ENCODE data around the gene NRF1. TPM values are rescaled to one million over a fixed set of nuclear protein-coding genes. Genes with fewer than 3 reads are reported as not detected.

The NRF1 gene
- total and polyA plus RNA-seq, 10 of the 15 experiments (the other 5 are each of a cell fraction or from before 2014, with no cell fraction given) = 3.5 to 23.1 (median 13.5) TPM

GRCh38 chr7:129769400-129769774, 157.9 kb downstream of the NRF1 start (continued):
- TF ChIP-seq E2F4 (IDR thresholded peaks at IDR 0.05; ENCODE audit: low read depth, low read length) (no peak), BCL11A (IDR thresholded peaks at IDR 0.05; ENCODE audit: low read depth, low read length) (no peak), ZNF687 (IDR thresholded peaks at IDR 0.05) (no peak), ASH2L (IDR thresholded peaks at IDR 0.05; ENCODE audit: borderline replicate concordance, low read depth) (no peak), SREBF2 (IDR thresholded peaks at IDR 0.05; ENCODE audit: low read length) (no peak), SRF (IDR thresholded peaks at IDR 0.05; ENCODE audit: low read depth in 2 of 2, low read length in 2 of 2) (no peak), TARDBP (IDR thresholded peaks at IDR 0.05; ENCODE audit: borderline replicate concordance) (no peak)
